HFF-Myc (cell line): ENCODE measurements around the gene PHYKPL.

Experiments used
- DNase-seq: peaks from one replicate; pipeline ENCODE4 v3.0.0-alpha.2; 2011; ENCODE audit warnings: low read depth; ENCODE audit errors: extremely low read depth
- H3K4me3 ChIP-seq: replicated peaks from 2 replicates; pipeline ENCODE4 v1.5.1; 2011; ENCODE audit warnings: low read depth, mild to moderate bottlenecking, control low read depth, low read length
- CTCF ChIP-seq: IDR thresholded peaks from 2 replicates; pipeline ENCODE4 v1.5.1; 2012; ENCODE audit warnings: mild to moderate bottlenecking, low read depth, low read length, control low read depth; ENCODE audit errors: missing control alignments

PHYKPL gene

GRCh38 chr5:178186427-178186826 lies 46.2 kb downstream of the PHYKPL start:
- no peak overlapping the region for H3K4me3 ChIP-seq
- TF ChIP-seq CTCF = no peak
- no peak for DNase-seq

DNA sequence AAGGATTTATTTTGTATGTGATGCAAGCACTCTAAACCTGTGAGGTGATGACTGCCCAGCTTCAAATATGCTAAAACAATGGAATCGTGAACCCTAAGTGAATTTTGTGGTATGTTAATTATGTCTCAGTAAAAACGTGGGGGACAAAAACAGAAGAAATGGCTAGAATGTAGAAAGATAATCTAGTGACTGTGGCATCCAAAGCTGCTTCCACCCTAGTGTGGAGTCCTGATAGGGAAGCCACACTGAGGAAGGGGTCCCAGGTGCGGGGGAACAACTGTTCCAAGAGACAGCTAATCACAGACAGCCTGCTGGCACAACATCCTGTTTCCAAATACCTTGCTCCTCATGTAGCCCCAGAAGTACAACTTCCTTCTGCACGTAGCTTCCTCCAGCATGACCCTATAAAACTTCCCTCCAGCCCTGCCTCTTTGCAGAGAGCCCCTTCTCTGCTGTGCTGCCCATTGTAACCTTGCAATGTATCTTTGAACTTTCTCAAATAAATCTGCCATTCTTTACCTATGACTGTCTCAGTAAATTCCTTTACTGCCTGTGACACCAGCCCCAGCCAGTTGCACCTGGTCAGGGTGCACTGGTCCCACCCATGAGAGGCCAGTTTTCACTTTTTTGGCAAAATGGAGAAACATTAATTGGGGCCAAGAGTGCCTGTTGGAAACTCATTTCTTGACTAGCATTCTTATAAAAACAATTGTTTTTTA lies 50.3 kb downstream of the PHYKPL start:
- no peak overlapping the region for H3K4me3 ChIP-seq
- no peak for DNase-seq
- no peak for TF ChIP-seq CTCF

GRCh38 chr5:178180141-178180863 lies 52.3 kb downstream of the PHYKPL start:
- no peak overlapping the region for H3K4me3 ChIP-seq
- DNase-seq = no peak
- no peak for TF ChIP-seq CTCF

DNA sequence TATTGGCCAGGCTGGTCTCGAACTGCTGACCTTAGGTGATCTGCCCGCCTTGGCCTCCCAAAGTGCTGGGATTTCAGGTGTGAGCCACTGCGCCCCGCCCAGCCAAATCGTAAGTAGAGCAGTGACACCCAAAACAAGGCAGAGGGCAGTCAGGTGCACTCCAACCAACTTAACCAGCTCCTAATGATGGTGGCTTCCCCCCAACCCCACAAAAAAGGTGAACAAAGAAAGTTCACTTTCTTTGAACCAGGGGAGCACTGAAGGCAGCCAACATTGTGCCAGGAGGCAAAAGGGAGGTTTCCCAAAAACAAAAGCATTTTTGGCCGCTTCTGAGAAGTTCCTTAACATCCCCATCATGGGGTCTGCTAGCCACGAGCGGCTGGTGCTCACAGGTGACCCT lies 55.0 kb downstream of the PHYKPL start:
- DNase-seq = no peak
- H3K4me3 ChIP-seq = no peak overlapping the region
- no peak for TF ChIP-seq CTCF

GRCh38 chr5:178176791-178177190 lies 55.8 kb downstream of the PHYKPL start:
- H3K4me3 ChIP-seq = no peak overlapping the region

GRCh38 chr5:178174456-178174855 lies 58.1 kb downstream of the PHYKPL start:
- no peak overlapping the region for H3K4me3 ChIP-seq
- no peak for TF ChIP-seq CTCF

More at GRCh38 chr5:178176791-178177190, 55.8 kb downstream of the PHYKPL start:
- no peak for TF ChIP-seq CTCF
- no peak for DNase-seq

More at GRCh38 chr5:178174456-178174855, 58.1 kb downstream of the PHYKPL start:
- DNase-seq = no peak
